HEK293 (cell line): ENCODE data around the gene ZNF506.

Experiments used
- CTCF ChIP-seq: fragments of 450-650 bp; formaldehyde crosslinking; IDR thresholded peaks from 2 replicates; pipeline ENCODE4 v1.5.1; 2016; ENCODE audit warnings: missing biosample characterization, missing genetic modification characterization
- EGR2 ChIP-seq: fragments of 450-650 bp; formaldehyde crosslinking; IDR thresholded peaks from 2 replicates; pipeline ENCODE4 v1.5.1; 2016; ENCODE audit warnings: low read depth, missing biosample characterization, missing genetic modification characterization
- FEZF1 ChIP-seq: fragments of 450-650 bp; formaldehyde crosslinking; IDR thresholded peaks from 2 replicates; pipeline ENCODE4 v1.5.1; 2016; ENCODE audit warnings: missing biosample characterization, missing genetic modification characterization
- REPIN1 ChIP-seq: fragments of 450-650 bp; formaldehyde crosslinking; IDR thresholded peaks from 2 replicates; pipeline ENCODE4 v1.5.1; 2017; ENCODE audit warnings: missing biosample characterization, missing genetic modification characterization, low read depth
- TCF7L2 ChIP-seq: IDR thresholded peaks from 2 replicates; pipeline ENCODE4 v1.6.1; 2011; ENCODE audit warnings: low read depth, mild to moderate bottlenecking, inconsistent platforms, low read length, moderate library complexity, borderline replicate concordance
- TRIM28 ChIP-seq: IDR thresholded peaks from 2 replicates; pipeline ENCODE4 v1.6.1; 2011; ENCODE audit warnings: low read length, control low read depth, borderline replicate concordance
- WT1 ChIP-seq: fragments of 450-650 bp; formaldehyde crosslinking; IDR thresholded peaks from 2 replicates; pipeline ENCODE4 v1.5.1; 2016; ENCODE audit warnings: missing biosample characterization, missing genetic modification characterization
- YY1 ChIP-seq: fragments of 450-650 bp; formaldehyde crosslinking; IDR thresholded peaks from 2 replicates; pipeline ENCODE4 v1.5.1; 2018; ENCODE audit warnings: missing biosample characterization, missing genetic modification characterization
- ZNF148 ChIP-seq: fragments of 450-650 bp; formaldehyde crosslinking; IDR thresholded peaks from 2 replicates; pipeline ENCODE4 v1.5.0; 2017; ENCODE audit warnings: missing biosample characterization, missing genetic modification characterization, borderline replicate concordance
- ZNF24 ChIP-seq: fragments of 450-650 bp; formaldehyde crosslinking; IDR thresholded peaks from 2 replicates; pipeline ENCODE4 v1.5.1; 2016; ENCODE audit warnings: missing biosample characterization, missing genetic modification characterization
- ZNF280C ChIP-seq: fragments of 450-650 bp; formaldehyde crosslinking; IDR thresholded peaks from 2 replicates; pipeline ENCODE4 v1.5.1; 2016; ENCODE audit warnings: missing biosample characterization, missing genetic modification characterization
- ZNF311 ChIP-seq: fragments of 450-650 bp; formaldehyde crosslinking; IDR thresholded peaks from 2 replicates; pipeline ENCODE4 v1.5.1; 2017; ENCODE audit warnings: missing biosample characterization, missing genetic modification characterization, borderline replicate concordance
- ZNF394 ChIP-seq: fragments of 450-650 bp; formaldehyde crosslinking; IDR thresholded peaks from 2 replicates; pipeline ENCODE4 v1.5.1; 2016; ENCODE audit warnings: missing biosample characterization, missing genetic modification characterization, mild to moderate bottlenecking, moderate library complexity, borderline replicate concordance
- ZNF433 ChIP-seq: fragments of 450-650 bp; formaldehyde crosslinking; IDR thresholded peaks from 2 replicates; pipeline ENCODE4 v1.5.1; 2016; ENCODE audit warnings: missing biosample characterization, missing genetic modification characterization, low read depth
- ZNF473 ChIP-seq: fragments of 450-650 bp; formaldehyde crosslinking; IDR thresholded peaks from 2 replicates; pipeline ENCODE4 v1.5.1; 2017; ENCODE audit warnings: missing biosample characterization, missing genetic modification characterization
- ZNF510 ChIP-seq: fragments of 450-650 bp; formaldehyde crosslinking; IDR thresholded peaks from 2 replicates; pipeline ENCODE4 v1.5.1; 2018; ENCODE audit warnings: mild to moderate bottlenecking, missing genetic modification characterization, missing biosample characterization; ENCODE audit not compliant: insufficient replicate concordance
- ZNF558 ChIP-seq: fragments of 450-650 bp; formaldehyde crosslinking; IDR thresholded peaks from 2 replicates; pipeline ENCODE4 v1.5.1; 2016; ENCODE audit warnings: missing biosample characterization, missing genetic modification characterization
- ZNF600 ChIP-seq: fragments of 450-650 bp; formaldehyde crosslinking; IDR thresholded peaks from 2 replicates; pipeline ENCODE4 v1.5.1; 2016; ENCODE audit warnings: missing biosample characterization, missing genetic modification characterization
- TF ChIP-seq, protein P1 (sequence below): fragments of 450-650 bp; formaldehyde crosslinking; conservative IDR thresholded peaks from 2 replicates; pipeline ENCODE4 v1.5.1; 2016; ENCODE audit warnings: low read depth, missing biosample characterization, missing genetic modification characterization
- TF ChIP-seq, protein P2 (sequence below): fragments of 450-650 bp; formaldehyde crosslinking; IDR thresholded peaks from 2 replicates; pipeline ENCODE4 v1.5.1; 2016; ENCODE audit warnings: missing biosample characterization, missing genetic modification characterization
- TF ChIP-seq, protein P3 (sequence below): fragments of 450-650 bp; formaldehyde crosslinking; IDR thresholded peaks from 2 replicates; pipeline ENCODE4 v1.5.1; 2016; ENCODE audit warnings: missing biosample characterization, missing genetic modification characterization

The ZNF506 gene

GRCh38 chr19:19776206-19777008, 45.1 kb downstream of the ZNF506 start (continued):
- TF ChIP-seq ZNF148 (tag by site-specific recombination) (no peak), ZNF510 (tag by site-specific recombination) (no peak), ZNF600 (tag by site-specific recombination) (no peak; the same call in 1 of the 2 replicates), ZNF311 (tag by site-specific recombination) (no peak), ZNF24 (tag by site-specific recombination) (peak; percentile 34; the same call in 1 of the 2 replicates), TRIM28 (peak; percentile 75; the same call in 1 of the 2 replicates), ZNF394 (tag by site-specific recombination) (no peak), WT1 (tag by site-specific recombination) (no peak; the same call in 1 of the 2 replicates), EGR2 (tag by site-specific recombination) (no peak), REPIN1 (tag by site-specific recombination) (no peak), ZNF280C (no peak), ZNF473 (no peak), YY1 (tag by site-specific recombination) (peak; percentile 76; the same call in 1 of the 2 replicates), CTCF (0 out of 2 replicates have a peak, but pooled peaks have one; percentile 7), TCF7L2 (no peak), FEZF1 (tag by site-specific recombination) (0 out of 2 replicates have a peak, but pooled peaks have one; percentile 9), ZNF433 (tag by site-specific recombination) (no peak), ZNF558 (tag by site-specific recombination) (no peak)
- TF ChIP-seq, protein P1, sequence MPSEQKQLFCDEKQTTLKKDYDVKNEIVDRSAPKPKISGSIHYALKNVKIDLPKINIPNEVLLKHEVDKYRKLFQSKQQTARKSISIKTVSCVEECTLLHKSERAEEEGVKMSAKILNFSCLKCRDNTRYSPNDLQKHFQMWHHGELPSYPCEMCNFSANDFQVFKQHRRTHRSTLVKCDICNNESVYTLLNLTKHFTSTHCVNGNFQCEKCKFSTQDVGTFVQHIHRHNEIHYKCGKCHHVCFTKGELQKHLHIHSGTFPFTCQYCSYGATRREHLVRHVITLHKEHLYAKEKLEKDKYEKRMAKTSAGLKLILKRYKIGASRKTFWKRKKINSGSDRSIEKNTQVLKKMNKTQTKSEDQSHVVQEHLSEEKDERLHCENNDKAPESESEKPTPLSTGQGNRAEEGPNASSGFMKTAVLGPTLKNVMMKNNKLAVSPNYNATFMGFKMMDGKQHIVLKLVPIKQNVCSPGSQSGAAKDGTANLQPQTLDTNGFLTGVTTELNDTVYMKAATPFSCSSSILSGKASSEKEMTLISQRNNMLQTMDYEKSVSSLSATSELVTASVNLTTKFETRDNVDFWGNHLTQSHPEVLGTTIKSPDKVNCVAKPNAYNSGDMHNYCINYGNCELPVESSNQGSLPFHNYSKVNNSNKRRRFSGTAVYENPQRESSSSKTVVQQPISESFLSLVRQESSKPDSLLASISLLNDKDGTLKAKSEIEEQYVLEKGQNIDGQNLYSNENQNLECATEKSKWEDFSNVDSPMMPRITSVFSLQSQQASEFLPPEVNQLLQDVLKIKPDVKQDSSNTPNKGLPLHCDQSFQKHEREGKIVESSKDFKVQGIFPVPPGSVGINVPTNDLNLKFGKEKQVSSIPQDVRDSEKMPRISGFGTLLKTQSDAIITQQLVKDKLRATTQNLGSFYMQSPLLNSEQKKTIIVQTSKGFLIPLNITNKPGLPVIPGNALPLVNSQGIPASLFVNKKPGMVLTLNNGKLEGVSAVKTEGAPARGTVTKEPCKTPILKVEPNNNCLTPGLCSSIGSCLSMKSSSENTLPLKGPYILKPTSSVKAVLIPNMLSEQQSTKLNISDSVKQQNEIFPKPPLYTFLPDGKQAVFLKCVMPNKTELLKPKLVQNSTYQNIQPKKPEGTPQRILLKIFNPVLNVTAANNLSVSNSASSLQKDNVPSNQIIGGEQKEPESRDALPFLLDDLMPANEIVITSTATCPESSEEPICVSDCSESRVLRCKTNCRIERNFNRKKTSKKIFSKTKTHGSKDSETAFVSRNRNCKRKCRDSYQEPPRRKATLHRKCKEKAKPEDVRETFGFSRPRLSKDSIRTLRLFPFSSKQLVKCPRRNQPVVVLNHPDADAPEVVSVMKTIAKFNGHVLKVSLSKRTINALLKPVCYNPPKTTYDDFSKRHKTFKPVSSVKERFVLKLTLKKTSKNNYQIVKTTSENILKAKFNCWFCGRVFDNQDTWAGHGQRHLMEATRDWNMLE = 0 out of 2 replicates have a peak, but pooled peaks have one; percentile 16
- TF ChIP-seq, protein P2, sequence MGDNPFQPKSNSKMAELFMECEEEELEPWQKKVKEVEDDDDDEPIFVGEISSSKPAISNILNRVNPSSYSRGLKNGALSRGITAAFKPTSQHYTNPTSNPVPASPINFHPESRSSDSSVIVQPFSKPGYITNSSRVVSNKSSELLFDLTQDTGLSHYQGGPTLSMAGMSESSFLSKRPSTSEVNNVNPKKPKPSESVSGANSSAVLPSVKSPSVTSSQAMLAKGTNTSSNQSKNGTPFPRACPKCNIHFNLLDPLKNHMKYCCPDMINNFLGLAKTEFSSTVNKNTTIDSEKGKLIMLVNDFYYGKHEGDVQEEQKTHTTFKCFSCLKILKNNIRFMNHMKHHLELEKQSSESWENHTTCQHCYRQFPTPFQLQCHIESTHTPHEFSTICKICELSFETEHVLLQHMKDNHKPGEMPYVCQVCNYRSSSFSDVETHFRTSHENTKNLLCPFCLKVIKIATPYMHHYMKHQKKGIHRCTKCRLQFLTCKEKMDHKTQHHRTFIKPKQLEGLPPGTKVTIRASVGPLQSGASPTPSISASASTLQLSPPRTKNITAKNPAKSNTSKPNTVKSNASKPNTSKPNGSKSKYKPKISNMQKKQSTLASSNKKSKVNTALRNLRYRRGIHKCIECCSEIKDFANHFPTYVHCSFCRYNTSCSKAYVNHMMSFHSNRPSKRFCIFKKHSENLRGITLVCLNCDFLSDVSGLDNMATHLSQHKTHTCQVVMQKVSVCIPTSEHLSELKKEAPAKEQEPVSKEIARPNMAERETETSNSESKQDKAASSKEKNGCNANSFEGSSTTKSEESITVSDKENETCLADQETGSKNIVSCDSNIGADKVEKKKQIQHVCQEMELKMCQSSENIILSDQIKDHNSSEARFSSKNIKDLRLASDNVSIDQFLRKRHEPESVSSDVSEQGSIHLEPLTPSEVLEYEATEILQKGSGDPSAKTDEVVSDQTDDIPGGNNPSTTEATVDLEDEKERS (tag by site-specific recombination) = no peak
- TF ChIP-seq, protein P3, sequence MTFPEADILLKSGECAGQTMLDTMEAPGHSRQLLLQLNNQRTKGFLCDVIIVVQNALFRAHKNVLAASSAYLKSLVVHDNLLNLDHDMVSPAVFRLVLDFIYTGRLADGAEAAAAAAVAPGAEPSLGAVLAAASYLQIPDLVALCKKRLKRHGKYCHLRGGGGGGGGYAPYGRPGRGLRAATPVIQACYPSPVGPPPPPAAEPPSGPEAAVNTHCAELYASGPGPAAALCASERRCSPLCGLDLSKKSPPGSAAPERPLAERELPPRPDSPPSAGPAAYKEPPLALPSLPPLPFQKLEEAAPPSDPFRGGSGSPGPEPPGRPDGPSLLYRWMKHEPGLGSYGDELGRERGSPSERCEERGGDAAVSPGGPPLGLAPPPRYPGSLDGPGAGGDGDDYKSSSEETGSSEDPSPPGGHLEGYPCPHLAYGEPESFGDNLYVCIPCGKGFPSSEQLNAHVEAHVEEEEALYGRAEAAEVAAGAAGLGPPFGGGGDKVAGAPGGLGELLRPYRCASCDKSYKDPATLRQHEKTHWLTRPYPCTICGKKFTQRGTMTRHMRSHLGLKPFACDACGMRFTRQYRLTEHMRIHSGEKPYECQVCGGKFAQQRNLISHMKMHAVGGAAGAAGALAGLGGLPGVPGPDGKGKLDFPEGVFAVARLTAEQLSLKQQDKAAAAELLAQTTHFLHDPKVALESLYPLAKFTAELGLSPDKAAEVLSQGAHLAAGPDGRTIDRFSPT = peak; percentile 84
